HUES64 (cell line): ENCODE results near the gene FADS6.
"Not testable (repeated sequence)": the region's sequence is repeated elsewhere in the genome, so short reads cannot be mapped to it uniquely, and the experiment has no call there.

Source experiments
- H3K27ac ChIP-seq: 2 replicates; pipeline ENCODE4 v1.7.0; 2013; ENCODE audit warnings: low read depth, low read length, inconsistent platforms
- H3K27me3 ChIP-seq: 2 replicates; pipeline ENCODE4 v1.6.1; 2013; ENCODE audit warnings: mild to moderate bottlenecking, low read length; ENCODE audit not compliant: insufficient read depth
- H3K36me3 ChIP-seq: 2 replicates; pipeline ENCODE4 v1.6.1; 2013; ENCODE audit warnings: mild to moderate bottlenecking, low read length; ENCODE audit not compliant: insufficient read depth
- H3K4me1 ChIP-seq: 2 replicates; pipeline ENCODE4 v1.6.1; 2013; ENCODE audit warnings: mild to moderate bottlenecking, low read length, moderate library complexity; ENCODE audit not compliant: insufficient read depth
- H3K4me3 ChIP-seq: 2 replicates; pipeline ENCODE4 v1.5.1; 2013; ENCODE audit warnings: mild to moderate bottlenecking, low read length, moderate library complexity
- H3K9ac ChIP-seq: 2 replicates; pipeline ENCODE4 v1.6.1; 2013; ENCODE audit warnings: mild to moderate bottlenecking, low read depth, low read length
- H3K9me3 ChIP-seq: 2 replicates; pipeline ENCODE4 v1.6.1; 2013; ENCODE audit warnings: low read depth, low read length; ENCODE audit not compliant: insufficient read depth
- WGBS: fragments of 150-250, 120-280 bp; methylation state at CpG from one replicate; pipeline ENCODE4 v1.1.7; 2013; ENCODE audit warnings: missing lambda C conversion rate; 5-methylcytosine and 5-hydroxymethylcytosine counted together

The FADS6 gene

DNA sequence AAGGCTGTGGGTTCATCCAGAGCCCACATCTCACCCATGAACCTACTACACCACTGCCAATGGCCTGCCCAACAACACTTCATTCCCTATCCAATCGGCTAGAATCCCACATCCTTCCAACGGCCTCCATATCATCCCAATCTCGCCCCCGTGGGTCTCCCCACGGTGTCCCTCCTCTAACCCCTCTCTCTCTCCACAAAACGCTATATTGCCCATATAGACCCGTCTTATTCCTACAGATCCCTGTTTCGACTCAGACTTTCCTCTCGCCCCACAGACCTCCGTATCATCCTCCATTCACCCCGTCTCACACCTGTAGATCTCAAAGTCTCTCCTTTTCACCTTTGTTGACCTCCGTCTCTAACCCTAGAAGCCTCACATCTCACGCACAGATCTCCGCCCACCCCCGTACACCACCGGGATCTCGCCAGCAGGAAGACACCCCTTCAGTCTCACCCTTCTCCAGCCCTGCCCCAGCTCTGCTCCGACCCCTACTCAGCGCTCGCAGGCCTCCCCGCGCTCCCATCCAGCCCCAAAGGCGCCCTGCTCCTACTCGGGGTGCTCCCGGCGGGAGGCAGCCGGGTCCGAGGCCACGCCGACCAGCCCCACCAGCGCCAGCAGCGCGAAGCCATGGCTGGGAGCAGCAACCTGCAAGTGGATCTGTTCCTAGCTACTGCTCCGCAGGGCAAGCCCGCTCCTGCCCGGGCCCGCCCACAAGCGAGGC, 21.0 kb downstream of the FADS6 start, which contains the start of gene FDXR:
TSS of gene FDXR (minus strand) at position 682 of the 724 bp plus-strand sequence. CDS start at position 632, 50 bp downstream.
- H3K27me3 ChIP-seq = no peaks in the 10 kb centered on the region
- H3K36me3 ChIP-seq = no peaks in the 10 kb centered on the region
- peak within 1 kb of the TSS; percentile 88 for H3K4me3 ChIP-seq
- H3K9ac ChIP-seq = peak within 1 kb of the TSS; percentile 92
- H3K9me3 ChIP-seq = no peaks in the 10 kb centered on the region
- H3K27ac ChIP-seq = peak within 1 kb of the TSS; percentile 88
- 0 out of 2 replicates have a peak, but pooled peaks cover 7% of the 10 kb centered on the region for H3K4me1 ChIP-seq
- WGBS = 3% methylated on average over 38 of the region's 38 CpGs

DNA sequence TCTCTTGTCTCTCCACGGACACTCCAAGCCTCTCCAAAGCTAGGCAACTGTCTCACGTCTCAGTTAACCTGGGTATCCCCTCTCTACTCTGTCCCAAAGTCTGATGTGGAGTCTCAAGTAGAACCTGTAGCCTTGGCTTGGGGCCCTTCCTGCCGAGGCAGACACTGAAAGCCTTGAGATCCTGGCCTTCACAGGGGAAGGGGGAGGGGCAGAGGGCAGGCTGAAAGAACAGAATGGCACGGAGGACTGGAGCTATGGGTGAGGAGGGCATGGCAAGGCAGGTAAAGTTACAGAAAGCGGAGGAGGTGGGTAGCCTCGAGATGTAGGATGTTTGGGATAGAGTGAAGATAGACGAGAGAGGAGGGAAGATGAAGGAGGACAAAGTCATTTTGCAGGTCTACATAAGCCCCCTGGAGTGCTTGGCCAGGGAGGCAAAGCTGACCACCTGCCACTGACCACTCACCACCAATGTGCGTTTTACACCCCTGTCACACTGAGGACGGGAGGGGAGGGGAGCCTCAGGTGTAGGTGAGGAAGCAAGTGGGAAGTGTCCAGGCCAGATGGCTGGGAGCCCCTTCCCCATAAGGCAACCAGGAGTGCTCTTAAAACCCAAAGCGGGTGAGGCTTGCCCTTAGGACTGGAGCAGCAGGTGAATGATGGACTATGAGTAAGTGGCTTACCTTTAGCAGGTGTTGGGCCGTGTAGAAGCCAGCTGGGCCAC, 21.9 kb downstream of the FADS6 start:
- Histone ChIP-seq H3K9ac (no peak overlapping the region), H3K4me1 (0 out of 2 replicates have a peak, but pooled peaks cover 7% of the 10 kb centered on the region), H3K9me3 (no peaks in the 10 kb centered on the region), H3K4me3 (peak overlapping the region; percentile 88), H3K27me3 (no peaks in the 10 kb centered on the region), H3K27ac (no peak overlapping the region), H3K36me3 (0 out of 2 replicates have a peak, but pooled peaks cover 3% of the 10 kb centered on the region)
- WGBS = 78% methylated on average over 11 of the region's 11 CpGs

DNA sequence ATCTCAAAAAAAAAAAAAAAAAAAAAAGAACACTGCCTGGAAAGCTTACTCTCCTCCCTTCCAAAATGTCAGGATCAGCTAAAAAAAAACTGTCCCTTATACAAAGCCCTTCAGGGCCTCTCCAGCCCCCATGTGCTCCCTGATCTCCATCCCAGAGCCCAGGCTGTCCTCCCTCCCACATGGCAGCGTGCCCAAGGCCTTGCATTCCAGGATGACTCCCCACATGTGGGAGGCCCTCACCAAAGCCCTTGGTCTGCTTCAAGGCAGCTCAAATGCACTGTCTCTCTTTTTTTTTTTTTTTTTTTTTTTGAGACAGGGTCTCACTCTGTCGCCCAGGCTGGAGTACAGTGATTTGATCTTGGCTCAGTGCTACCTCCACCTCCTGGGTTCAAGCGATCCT, 22.9 kb downstream of the FADS6 start:
- H3K4me3 ChIP-seq = no peak overlapping the region
- no peak overlapping the region for H3K9ac ChIP-seq
- 0 out of 2 replicates have a peak, but pooled peaks cover 5% of the 10 kb centered on the region for H3K36me3 ChIP-seq
- H3K27ac ChIP-seq = no peak overlapping the region
- H3K9me3 ChIP-seq = no peaks in the 10 kb centered on the region
- 0 out of 2 replicates have a peak, but pooled peaks cover 7% of the 10 kb centered on the region for H3K4me1 ChIP-seq
- no peaks in the 10 kb centered on the region for H3K27me3 ChIP-seq
- WGBS = 92% methylated on average over 3 of the region's 3 CpGs

DNA sequence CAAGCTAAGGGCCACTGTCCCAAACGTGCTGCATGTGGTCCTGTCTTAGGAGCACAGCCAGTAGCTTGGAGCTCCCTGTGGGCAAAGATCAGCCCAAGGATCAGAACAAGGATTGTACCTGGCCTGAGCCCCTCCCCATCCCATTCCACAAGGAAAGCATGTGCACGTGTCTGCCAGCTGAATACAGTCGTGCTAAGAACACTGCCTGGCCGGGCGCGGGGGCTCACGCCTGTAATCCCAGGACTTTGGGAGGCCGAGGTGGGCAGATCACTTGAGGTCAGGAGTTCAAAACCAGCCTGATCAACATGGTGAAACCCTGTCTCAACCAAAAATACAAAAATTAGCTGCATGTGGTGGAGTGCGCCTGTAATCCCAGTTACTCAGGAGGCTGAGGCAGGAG, 23.4 kb downstream of the FADS6 start:
- H3K27me3 ChIP-seq, H3K4me3 ChIP-seq, H3K36me3 ChIP-seq, H3K9me3 ChIP-seq, H3K9ac ChIP-seq, H3K4me1 ChIP-seq, H3K27ac ChIP-seq: not testable (repeated sequence)
- WGBS = 88% methylated on average over 9 of the region's 9 CpGs

DNA sequence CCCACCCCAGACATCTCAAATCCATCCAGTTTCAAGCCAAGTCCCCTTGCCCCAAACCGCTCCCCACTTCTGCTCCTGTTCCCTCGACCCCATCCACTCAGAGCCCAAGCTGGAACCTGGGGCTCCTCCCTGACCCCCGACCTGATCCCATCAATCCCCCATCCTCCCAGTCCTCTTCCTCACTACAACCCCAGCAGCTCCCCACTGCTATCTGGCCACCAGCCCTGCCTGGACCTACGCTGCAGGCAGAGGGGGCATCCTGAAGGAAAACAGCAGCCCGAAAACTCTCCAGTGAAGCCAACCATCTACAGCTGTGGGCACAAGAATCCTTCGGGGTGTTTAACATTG, 24.6 kb downstream of the FADS6 start:
- no peaks in the 10 kb centered on the region for H3K27me3 ChIP-seq

DNA sequence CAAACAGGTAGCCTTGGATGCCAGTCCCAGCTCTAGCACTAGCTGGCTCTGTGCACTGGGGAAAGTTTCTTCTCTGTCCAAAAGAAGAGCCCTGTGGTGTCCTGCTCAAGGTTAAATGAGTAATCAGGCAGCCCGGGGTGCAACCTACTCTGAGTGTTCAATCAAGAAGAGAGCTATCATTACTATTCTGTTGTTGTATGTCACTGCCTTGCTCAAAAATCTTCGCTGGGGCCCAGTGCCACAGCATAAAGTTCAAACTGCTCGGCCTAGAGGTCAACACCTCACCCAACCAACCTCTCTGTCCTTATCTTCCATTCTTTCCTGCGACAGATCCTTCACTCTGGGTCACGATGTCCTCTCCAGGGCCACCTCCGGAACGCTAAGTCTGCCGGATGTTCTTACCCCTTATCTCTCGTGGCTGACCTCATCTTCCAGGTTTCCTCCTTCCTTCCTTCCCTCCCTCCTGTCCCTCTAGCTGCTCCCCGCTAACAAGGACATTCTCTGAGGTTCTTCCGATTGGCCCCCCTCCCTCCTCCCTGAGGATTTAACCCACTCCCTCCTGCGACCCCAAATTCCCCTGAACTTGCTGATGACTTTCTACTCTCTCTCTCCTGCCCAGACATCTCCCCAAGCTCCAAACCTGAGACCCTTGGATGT, 25.1 kb downstream of the FADS6 start:
- Histone ChIP-seq H3K4me1 (0 out of 2 replicates have a peak, but pooled peaks cover 2% of the 10 kb centered on the region), H3K9me3 (no peaks in the 10 kb centered on the region), H3K27me3 (no peaks in the 10 kb centered on the region), H3K4me3 (no peak overlapping the region), H3K36me3 (peaks cover 9% of the 10 kb centered on the region), H3K27ac (no peak overlapping the region), H3K9ac (no peak overlapping the region)
- WGBS = 92% methylated on average over 12 of the region's 12 CpGs

More for the DNA sequence above, 24.6 kb downstream of the FADS6 start:
- no peak overlapping the region for H3K27ac ChIP-seq
- H3K4me3 ChIP-seq = no peak overlapping the region
- 97% methylated on average over 6 of the region's 6 CpGs for WGBS
- H3K4me1 ChIP-seq = 0 out of 2 replicates have a peak, but pooled peaks cover 4% of the 10 kb centered on the region
- no peaks in the 10 kb centered on the region for H3K9me3 ChIP-seq
- H3K36me3 ChIP-seq = peaks cover 6% of the 10 kb centered on the region
- no peak overlapping the region for H3K9ac ChIP-seq

DNA sequence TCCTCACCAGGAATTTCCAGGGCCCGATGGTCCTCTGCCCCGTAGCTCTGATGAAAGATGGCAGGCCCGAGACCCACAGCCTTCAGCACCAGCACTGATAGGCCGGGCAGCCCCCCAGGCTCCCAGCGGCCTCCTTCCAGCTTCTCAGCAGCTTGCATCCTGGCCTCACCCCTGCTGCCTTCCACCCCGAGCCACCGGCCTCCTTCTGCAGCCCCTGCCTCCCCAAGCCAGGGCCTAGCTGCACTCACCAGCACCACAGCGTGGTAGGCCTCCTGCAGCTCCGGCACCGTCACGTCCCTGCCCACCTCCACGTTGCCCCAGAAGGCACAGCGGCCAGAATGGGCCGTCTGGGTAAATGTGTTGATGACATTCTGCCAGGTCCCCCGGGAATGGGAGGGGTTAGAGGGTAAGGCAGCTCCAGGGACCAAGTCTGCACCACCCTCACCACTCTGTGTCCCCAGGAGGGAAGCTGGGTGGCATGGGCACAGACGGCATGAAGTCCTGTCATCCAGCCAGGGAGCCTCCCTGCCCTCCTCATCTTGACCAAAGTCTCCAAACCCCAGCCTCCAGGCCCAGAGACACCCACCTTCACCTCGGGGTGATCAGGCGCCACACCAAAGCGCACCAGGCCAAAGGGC, 27.1 kb downstream of the FADS6 start:
- Histone ChIP-seq H3K9ac (no peak overlapping the region), H3K27me3 (peaks cover 13% of the 10 kb centered on the region), H3K9me3 (no peaks in the 10 kb centered on the region), H3K36me3 (peaks cover 9% of the 10 kb centered on the region), H3K27ac (no peak overlapping the region), H3K4me1 (0 out of 2 replicates have a peak, but pooled peaks cover 2% of the 10 kb centered on the region), H3K4me3 (no peak overlapping the region)
- 85% methylated on average over 19 of the region's 19 CpGs for WGBS

DNA sequence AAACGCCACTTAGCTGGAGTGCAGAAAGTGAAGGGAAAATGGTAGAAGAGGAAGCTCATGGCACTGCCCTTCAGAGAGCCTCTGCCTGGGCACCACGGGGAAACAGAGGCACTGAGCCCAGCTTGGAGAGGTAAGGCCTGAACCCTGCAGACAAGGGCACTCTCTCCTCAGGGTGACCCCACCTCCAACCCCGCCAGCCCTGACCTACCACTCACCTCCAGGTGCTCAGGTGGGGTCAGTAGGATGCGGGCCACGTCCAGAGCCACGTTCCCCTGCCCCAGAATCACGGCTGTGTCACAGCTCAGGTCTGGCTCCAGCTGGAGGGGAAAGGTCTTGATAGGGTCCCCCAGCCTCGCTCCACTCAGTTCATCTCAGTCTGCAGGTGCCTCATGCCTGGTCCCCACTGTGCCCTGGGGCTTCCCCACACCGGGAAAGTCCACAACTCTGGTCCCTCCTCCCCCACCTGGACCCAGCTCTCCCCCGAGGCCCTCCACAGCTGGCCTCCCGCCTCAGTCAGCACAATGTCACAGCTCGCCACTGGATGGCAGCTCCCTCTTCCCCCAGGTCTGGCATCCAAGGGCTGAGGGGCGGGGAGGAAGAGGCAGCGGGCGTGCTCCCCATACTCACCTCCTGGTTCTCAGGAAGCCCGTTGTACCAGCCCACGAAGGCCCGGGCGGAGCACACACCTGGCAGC, 27.8 kb downstream of the FADS6 start:
- Histone ChIP-seq H3K9ac (no peak overlapping the region), H3K27ac (no peak overlapping the region)

DNA sequence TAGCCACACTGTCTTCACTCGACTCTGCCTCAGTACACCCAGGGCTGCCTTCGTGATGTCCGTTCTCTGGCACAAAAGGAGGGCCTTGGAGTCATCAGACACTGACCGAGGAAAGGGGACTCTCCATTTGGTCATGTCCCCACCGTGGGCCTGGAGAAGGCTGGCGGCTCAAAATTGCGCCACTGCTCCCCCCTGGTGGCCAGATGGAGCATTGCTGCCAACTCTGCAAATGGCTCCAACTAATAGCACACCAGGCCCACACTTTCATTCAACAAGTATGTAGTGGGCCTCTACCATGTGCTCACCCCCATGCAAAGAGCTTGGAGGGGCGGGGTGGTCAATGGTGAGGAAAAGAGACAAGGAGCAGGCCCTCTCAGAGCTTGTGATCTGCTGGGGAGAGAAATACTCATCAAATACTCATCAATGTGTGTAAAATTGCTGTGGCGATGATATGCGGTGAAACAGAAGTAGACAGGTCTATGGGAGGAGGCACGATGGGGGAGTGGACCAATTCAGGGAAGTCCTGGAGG, 28.5 kb downstream of the FADS6 start:
- no peak overlapping the region for H3K9ac ChIP-seq

More for the DNA sequence above, 27.8 kb downstream of the FADS6 start:
- H3K4me1 ChIP-seq = no peaks in the 10 kb centered on the region
- no peaks in the 10 kb centered on the region for H3K9me3 ChIP-seq
- 84% methylated on average over 19 of the region's 19 CpGs for WGBS
- peaks cover 9% of the 10 kb centered on the region for H3K36me3 ChIP-seq
- no peak overlapping the region for H3K4me3 ChIP-seq
- peaks cover 20% of the 10 kb centered on the region for H3K27me3 ChIP-seq

DNA sequence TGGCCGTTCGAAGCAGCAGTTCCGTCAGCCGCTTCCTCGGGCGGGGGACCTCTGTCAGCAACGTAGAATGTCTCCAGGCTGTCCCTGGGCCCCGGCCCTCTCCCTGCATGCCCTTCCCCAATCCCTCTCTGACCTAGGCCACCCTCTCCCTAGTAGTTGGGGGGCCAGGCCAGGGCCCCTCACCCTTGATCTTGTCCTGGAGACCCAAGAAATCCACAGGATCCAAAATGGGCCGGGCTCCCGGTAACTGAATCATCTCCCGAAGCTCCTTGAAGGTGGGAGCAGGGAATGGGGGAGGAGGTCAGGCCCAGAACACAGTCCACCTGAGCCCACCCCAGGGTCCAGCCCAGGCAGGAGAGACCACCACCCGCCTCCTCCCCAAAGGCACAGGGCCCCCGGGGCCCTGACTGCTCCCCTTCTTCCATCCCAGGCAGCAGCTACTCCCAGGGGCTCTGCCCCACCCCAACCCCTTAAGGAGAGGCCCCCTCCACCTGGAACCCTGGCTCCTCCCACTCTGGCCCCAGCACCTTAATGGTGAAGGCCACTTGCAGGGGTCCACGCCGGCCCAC, 29.1 kb downstream of the FADS6 start:
- Histone ChIP-seq H3K9ac (no peak overlapping the region), H3K4me3 (no peak overlapping the region), H3K27me3 (peaks cover 32% of the 10 kb centered on the region), H3K27ac (no peak overlapping the region), H3K9me3 (no peaks in the 10 kb centered on the region), H3K36me3 (peaks cover 9% of the 10 kb centered on the region), H3K4me1 (no peaks in the 10 kb centered on the region)
- 95% methylated on average over 15 of the region's 15 CpGs for WGBS

More for the DNA sequence above, 28.5 kb downstream of the FADS6 start:
- peaks cover 9% of the 10 kb centered on the region for H3K36me3 ChIP-seq
- 43% methylated on average over 11 of the region's 11 CpGs for WGBS
- peaks cover 27% of the 10 kb centered on the region for H3K27me3 ChIP-seq
- H3K4me1 ChIP-seq = no peaks in the 10 kb centered on the region
- H3K9me3 ChIP-seq = no peaks in the 10 kb centered on the region
- no peak overlapping the region for H3K27ac ChIP-seq
- no peak overlapping the region for H3K4me3 ChIP-seq
